Measurements from ENCODE around the gene KIF6. TPM values are rescaled to one million over a fixed set of nuclear protein-coding genes. Genes with fewer than 3 reads are reported as not detected.
"Not testable (repeated sequence)": the region's sequence is repeated elsewhere in the genome, so short reads cannot be mapped to it uniquely, and the experiment has no call there.

Gene KIF6
- total and polyA plus RNA-seq, 5 donors = 0.25 to 1.4 (median 0.43) TPM

- Histone ChIP-seq H3K27ac (ENCODE audit: low read length) (no peak overlapping the region), H3K4me3 (ENCODE audit: low read length) (no peak overlapping the region), H3K4me1 (ENCODE audit: control insufficient read depth, insufficient read depth, low read length) (peaks cover 2% of the 10 kb centered on the region), H3K9me3 (ENCODE audit: control insufficient read depth, low read length) (no peaks in the 10 kb centered on the region), H3K27me3 (ENCODE audit: control insufficient read depth, insufficient read depth) (no peaks in the 10 kb centered on the region)
- ATAC-seq (peak; percentile 22 to 44), DNase-seq (peak; percentile 60 to 80 (median 77))
- 53% methylated on average over 5 of the region's 5 CpGs for WGBS
- intact Hi-C loops (cut with DNase I) = no loop called here
These were observed 429.6 kb downstream of the KIF6 start for GRCh38 chr6:39295611-39296011.

- no peaks in the 10 kb centered on the region for H3K27me3 ChIP-seq (ENCODE audit: control insufficient read depth, insufficient read depth)
- H3K27ac ChIP-seq (ENCODE audit: low read length) = no peak overlapping the region
- DNase-seq (no peak), ATAC-seq (no peak)
- no peaks in the 10 kb centered on the region for H3K9me3 ChIP-seq (ENCODE audit: control insufficient read depth, low read length)
- peaks cover 2% of the 10 kb centered on the region for H3K4me1 ChIP-seq (ENCODE audit: control insufficient read depth, insufficient read depth, low read length)
- H3K4me3 ChIP-seq (ENCODE audit: low read length) = no peak overlapping the region
- WGBS = 63% methylated on average over 1 of the region's 1 CpG
- intact Hi-C loops (cut with DNase I) = no loop called here
These were observed 430.3 kb downstream of the KIF6 start for GRCh38 chr6:39294899-39295298.

GRCh38 chr6:39294133-39294532 lies 431.1 kb downstream of the KIF6 start:
- 60% methylated on average over 5 of the region's 5 CpGs for WGBS
- H3K9me3 ChIP-seq (ENCODE audit: control insufficient read depth, low read length) = no peaks in the 10 kb centered on the region
- no peak overlapping the region for H3K4me3 ChIP-seq (ENCODE audit: low read length)
- no peaks in the 10 kb centered on the region for H3K27me3 ChIP-seq (ENCODE audit: control insufficient read depth, insufficient read depth)
- DNase-seq (no peak), ATAC-seq (no peak)
- intact Hi-C loops (cut with DNase I) = no loop called here
- H3K27ac ChIP-seq (ENCODE audit: low read length) = no peak overlapping the region
- H3K4me1 ChIP-seq (ENCODE audit: control insufficient read depth, insufficient read depth, low read length) = peaks cover 2% of the 10 kb centered on the region

- WGBS = 90% methylated on average over 6 of the region's 6 CpGs
- Histone ChIP-seq H3K27ac (ENCODE audit: low read length) (no peak overlapping the region), H3K4me3 (ENCODE audit: low read length) (no peak overlapping the region), H3K27me3 (ENCODE audit: control insufficient read depth, insufficient read depth) (no peaks in the 10 kb centered on the region), H3K9me3 (ENCODE audit: control insufficient read depth, low read length) (no peaks in the 10 kb centered on the region), H3K4me1 (ENCODE audit: control insufficient read depth, insufficient read depth, low read length) (peaks cover 2% of the 10 kb centered on the region)
- DNase-seq = no peak
- intact Hi-C loops (cut with DNase I) = no loop called here
- ATAC-seq = no peak
These were observed 432.6 kb downstream of the KIF6 start for GRCh38 chr6:39292637-39293036.

- Histone ChIP-seq H3K4me3 (ENCODE audit: low read length) (no peak overlapping the region), H3K9me3 (ENCODE audit: control insufficient read depth, low read length) (no peaks in the 10 kb centered on the region), H3K4me1 (ENCODE audit: control insufficient read depth, insufficient read depth, low read length) (no peaks in the 10 kb centered on the region), H3K27me3 (ENCODE audit: control insufficient read depth, insufficient read depth) (no peaks in the 10 kb centered on the region), H3K27ac (ENCODE audit: low read length) (no peak overlapping the region)
- ATAC-seq (no peak), DNase-seq (no peak)
- 68% methylated on average over 2 of the region's 2 CpGs for WGBS
- intact Hi-C loops (cut with DNase I) = no loop called here
These were observed 435.7 kb downstream of the KIF6 start for GRCh38 chr6:39289490-39289889.

GRCh38 chr6:39287601-39288000 lies 437.6 kb downstream of the KIF6 start:
- Histone ChIP-seq H3K27ac (ENCODE audit: low read length) (no peak overlapping the region), H3K4me1 (ENCODE audit: control insufficient read depth, insufficient read depth, low read length) (no peaks in the 10 kb centered on the region), H3K4me3 (ENCODE audit: low read length) (no peak overlapping the region), H3K9me3 (ENCODE audit: control insufficient read depth, low read length) (no peaks in the 10 kb centered on the region), H3K27me3 (ENCODE audit: control insufficient read depth, insufficient read depth) (no peaks in the 10 kb centered on the region)
- intact Hi-C loops (cut with DNase I) = no loop called here
- WGBS = 90% methylated on average over 3 of the region's 3 CpGs
- DNase-seq (no peak), ATAC-seq (no peak)

GRCh38 chr6:39286596-39286995 lies 438.6 kb downstream of the KIF6 start:
- ATAC-seq; H3K27me3 ChIP-seq (ENCODE audit: control insufficient read depth, insufficient read depth); H3K27ac ChIP-seq (ENCODE audit: low read length); DNase-seq; H3K4me3 ChIP-seq (ENCODE audit: low read length); H3K9me3 ChIP-seq (ENCODE audit: control insufficient read depth, low read length); H3K4me1 ChIP-seq (ENCODE audit: control insufficient read depth, insufficient read depth, low read length); intact Hi-C loops (cut with DNase I): not testable (repeated sequence)
- WGBS = 73% methylated on average over 10 of the region's 10 CpGs

- H3K27me3 ChIP-seq (ENCODE audit: control insufficient read depth, insufficient read depth) = no peaks in the 10 kb centered on the region
- intact Hi-C loops (cut with DNase I) = no loop called here
- ATAC-seq (no peak), DNase-seq (no peak)
- no peak overlapping the region for H3K27ac ChIP-seq (ENCODE audit: low read length)
- 48% methylated on average over 2 of the region's 2 CpGs for WGBS
- H3K4me3 ChIP-seq (ENCODE audit: low read length) = no peak overlapping the region
- H3K9me3 ChIP-seq (ENCODE audit: control insufficient read depth, low read length) = no peaks in the 10 kb centered on the region
- H3K4me1 ChIP-seq (ENCODE audit: control insufficient read depth, insufficient read depth, low read length) = no peaks in the 10 kb centered on the region
These were observed 442.4 kb downstream of the KIF6 start for GRCh38 chr6:39282774-39283173.

GRCh38 chr6:39281312-39281980 lies 443.8 kb downstream of the KIF6 start:
- intact Hi-C loops (cut with DNase I) = no loop called here
- H3K4me1 ChIP-seq (ENCODE audit: control insufficient read depth, insufficient read depth, low read length) = no peaks in the 10 kb centered on the region
- ATAC-seq (no peak), DNase-seq (no peak)
- H3K27me3 ChIP-seq (ENCODE audit: control insufficient read depth, insufficient read depth) = no peaks in the 10 kb centered on the region
- no peak overlapping the region for H3K27ac ChIP-seq (ENCODE audit: low read length)
- no peak overlapping the region for H3K4me3 ChIP-seq (ENCODE audit: low read length)
- no peaks in the 10 kb centered on the region for H3K9me3 ChIP-seq (ENCODE audit: control insufficient read depth, low read length)
- 73% methylated on average over 11 of the region's 11 CpGs for WGBS

- H3K4me1 ChIP-seq (ENCODE audit: control insufficient read depth, insufficient read depth, low read length) = no peaks in the 10 kb centered on the region
- no peak overlapping the region for H3K27ac ChIP-seq (ENCODE audit: low read length)
- peak; percentile 58 to 69 (median 68) for DNase-seq
These were observed 444.9 kb downstream of the KIF6 start for GRCh38 chr6:39280247-39280731.

More at GRCh38 chr6:39280247-39280731, 444.9 kb downstream of the KIF6 start:
- 45% methylated on average over 8 of the region's 8 CpGs for WGBS
- intact Hi-C loops (cut with DNase I) = no loop called here
- Histone ChIP-seq H3K27me3 (ENCODE audit: control insufficient read depth, insufficient read depth) (no peaks in the 10 kb centered on the region), H3K9me3 (ENCODE audit: control insufficient read depth, low read length) (no peaks in the 10 kb centered on the region), H3K4me3 (ENCODE audit: low read length) (no peak overlapping the region)
- ATAC-seq = peak; percentile 53 to 71

Data from right cardiac atrium (tissue), 5 donors.